Peyer's patch (tissue), 4 donors: ENCODE results near the gene RNF220.

ENCODE experiments used
- POLR2A ChIP-seq, 2 donors: fragments of 450-650 bp; IDR thresholded peaks; one replicate each; pipeline ENCODE4 v1.5.1; 2017; ENCODE audit warnings: antibody characterized with exemption in 2 of 2, mild to moderate bottlenecking in 2 of 2, moderate library complexity in 2 of 2
- TF ChIP-seq, protein P1 (sequence below), 6 experiments: fragments of 450-650 bp in 4 of 6; fragments of 200-600 bp in 2 of 6; sonication (generic) in 1 of 6; IDR thresholded peaks; one replicate each; pipeline ENCODE4 v1.5.1; 2017 to 2019; ENCODE audit warnings: antibody characterized with exemption in 6 of 6, mild to moderate bottlenecking in 3 of 6, moderate library complexity in 1 of 6

DNA sequence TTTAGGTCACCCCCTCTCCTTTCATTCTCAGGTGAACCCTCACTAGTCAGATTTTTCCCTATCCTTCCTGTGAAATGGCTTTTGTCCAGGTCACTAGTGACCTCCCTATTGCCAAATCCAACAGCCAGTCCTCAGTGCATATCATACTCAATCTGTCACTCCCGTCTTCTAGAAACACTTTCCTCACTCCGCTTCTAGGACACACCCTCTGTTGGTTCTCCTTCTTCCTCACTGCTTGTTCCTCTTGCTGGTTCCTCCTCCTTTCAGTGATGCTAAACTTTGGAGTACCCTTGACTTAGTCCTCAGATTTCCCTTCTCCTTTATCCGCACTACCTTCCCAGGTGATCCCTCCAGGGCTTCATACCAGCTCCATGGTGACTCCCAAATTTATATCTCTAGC, 94.3 kb downstream of the RNF220 start:
- TF ChIP-seq, protein P1, sequence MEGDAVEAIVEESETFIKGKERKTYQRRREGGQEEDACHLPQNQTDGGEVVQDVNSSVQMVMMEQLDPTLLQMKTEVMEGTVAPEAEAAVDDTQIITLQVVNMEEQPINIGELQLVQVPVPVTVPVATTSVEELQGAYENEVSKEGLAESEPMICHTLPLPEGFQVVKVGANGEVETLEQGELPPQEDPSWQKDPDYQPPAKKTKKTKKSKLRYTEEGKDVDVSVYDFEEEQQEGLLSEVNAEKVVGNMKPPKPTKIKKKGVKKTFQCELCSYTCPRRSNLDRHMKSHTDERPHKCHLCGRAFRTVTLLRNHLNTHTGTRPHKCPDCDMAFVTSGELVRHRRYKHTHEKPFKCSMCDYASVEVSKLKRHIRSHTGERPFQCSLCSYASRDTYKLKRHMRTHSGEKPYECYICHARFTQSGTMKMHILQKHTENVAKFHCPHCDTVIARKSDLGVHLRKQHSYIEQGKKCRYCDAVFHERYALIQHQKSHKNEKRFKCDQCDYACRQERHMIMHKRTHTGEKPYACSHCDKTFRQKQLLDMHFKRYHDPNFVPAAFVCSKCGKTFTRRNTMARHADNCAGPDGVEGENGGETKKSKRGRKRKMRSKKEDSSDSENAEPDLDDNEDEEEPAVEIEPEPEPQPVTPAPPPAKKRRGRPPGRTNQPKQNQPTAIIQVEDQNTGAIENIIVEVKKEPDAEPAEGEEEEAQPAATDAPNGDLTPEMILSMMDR (IDR thresholded peaks at IDR 0.05): no peak
- no peak for TF ChIP-seq POLR2A (IDR thresholded peaks at IDR 0.05)
